DMS153 treated with DMSO at 0.1 percent for 48 hours (cell line): ENCODE measurements around the gene SWSAP1.

Source experiments
- DNase-seq: peaks from one replicate; lab custom pipeline; 2025; ENCODE audit not compliant: unreplicated experiment; lab: John Stamatoyannopoulos, UW

The SWSAP1 gene

DNA sequence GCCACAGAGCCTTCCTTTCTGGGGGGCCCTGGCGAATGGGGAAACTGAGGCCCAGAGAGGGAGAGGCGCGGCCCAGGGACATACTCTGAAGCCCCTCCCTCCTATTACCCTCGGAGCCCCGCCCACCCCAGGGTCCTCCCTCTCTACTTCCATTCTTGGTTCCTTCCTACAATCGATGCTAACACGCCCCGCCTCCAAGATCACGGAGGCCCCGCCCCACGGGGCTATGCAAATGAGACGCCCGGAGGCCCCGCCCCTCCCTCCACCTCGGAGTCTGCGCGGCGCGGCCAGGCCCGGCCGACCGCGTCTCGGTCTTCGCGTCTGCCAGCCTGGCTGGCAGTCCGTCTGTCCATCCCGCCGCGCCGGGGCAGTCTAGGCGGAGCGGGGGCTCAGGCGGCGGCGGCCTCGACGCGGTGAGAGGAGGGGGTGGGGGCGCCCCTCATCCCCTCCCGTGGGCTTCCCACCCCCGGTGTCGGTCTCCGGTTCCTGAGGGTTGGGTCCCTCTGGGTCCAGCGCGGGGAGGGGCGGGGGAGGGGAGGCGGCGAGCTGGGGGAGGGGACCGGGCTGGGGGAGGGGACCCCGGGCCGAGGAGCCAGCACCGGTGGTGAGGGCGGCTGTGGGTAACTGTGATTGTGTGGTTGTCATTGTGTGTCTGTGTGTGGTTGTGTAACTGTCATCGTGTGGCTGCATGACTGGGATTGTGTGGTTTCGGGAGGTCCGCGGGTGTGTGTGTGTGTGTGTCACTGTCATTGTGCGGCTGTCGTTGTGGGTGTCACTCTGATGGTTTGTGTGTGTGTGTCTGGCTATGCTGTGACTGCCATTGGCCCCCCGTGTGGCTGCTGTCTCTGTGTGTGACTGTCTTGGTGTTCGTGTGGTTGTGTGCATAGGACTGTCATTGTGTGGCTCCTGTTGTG, 19.0 kb upstream of the SWSAP1 start, which contains the start of gene PLPPR2:
Gene PLPPR2 (plus strand): TSS at position 273 of the 914 bp plus-strand sequence. CDS start 2,242 bp downstream, outside the sequence.
- peak; percentile 68 for DNase-seq

DNA sequence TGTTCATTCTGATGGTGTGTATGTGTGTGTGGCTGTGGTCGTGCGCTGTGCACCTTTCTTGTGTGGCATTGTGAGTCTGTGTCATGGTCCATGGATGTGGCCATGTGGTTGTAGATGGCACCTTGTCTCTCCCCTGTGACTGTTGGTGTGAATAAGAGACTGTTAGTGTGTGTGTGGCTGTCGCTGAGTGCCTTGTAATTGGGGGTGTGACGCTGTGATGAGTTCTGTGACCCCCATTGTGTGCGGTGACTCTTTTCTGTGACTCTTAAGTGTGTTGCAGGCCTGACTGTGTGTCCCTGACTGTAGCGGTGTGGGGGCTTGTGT, 18.4 kb upstream of the SWSAP1 start:
- no peak for DNase-seq

DNA sequence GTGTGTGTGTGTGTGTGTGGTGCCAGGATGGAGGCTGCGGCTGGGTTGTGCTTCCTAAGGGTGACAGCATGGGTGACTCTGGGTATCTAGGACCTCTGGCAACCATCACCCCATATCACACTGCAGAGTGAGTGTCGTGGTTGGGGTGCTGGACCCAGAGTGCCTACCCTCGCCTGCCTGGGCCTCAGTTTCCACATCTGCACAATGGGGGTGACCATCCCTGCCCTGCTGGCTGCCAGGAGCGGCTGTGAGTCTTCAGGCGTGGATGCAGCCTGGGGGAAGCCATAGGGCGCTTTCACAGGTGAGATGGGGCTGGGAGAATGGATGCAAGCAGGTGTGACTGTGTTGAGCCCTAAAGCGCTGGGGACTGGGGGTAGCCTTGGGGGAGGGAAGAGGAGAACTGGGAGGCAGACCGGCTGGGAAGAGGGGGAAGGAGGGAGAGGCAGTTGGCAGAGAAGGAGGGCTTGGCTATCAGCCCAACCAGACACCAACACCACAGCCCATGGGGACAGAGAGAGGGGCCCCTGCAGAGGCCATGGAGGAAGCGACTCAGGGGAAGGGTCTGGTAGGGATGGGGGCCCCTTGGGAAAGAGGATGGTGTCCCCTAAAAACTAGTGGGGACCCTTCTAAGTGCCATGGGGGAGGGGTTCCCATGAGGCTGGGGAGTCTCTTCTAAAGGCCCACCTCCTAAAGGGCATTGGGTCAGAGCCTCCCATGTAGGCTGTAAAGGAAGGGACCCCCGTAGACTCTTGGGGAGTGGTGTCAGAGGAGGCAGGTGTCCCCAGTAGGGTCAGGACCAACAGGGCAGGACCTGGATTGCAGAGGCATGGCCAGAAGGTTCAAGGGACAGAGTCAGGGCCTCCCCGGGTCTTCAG, 17.6 kb upstream of the SWSAP1 start:
- DNase-seq = no peak

DNA sequence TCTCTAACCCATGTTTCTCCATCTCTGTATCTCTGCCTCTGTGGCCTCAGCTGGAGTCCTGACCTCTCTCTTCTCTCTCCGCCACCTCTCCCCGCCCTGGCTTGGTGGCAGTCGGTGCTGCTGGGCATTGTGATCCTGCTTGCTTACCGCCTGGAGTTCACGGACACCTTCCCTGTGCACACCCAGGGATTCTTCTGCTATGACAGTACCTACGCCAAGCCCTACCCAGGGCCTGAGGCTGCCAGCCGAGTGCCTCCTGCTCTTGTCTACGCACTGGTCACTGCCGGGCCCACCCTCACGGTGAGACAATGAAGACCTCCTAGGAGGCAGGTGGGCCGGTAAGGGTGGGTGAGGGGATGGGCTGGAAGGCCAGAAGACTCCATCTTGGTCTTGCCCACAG, 15.0 kb upstream of the SWSAP1 start:
- DNase-seq = no peak

DNA sequence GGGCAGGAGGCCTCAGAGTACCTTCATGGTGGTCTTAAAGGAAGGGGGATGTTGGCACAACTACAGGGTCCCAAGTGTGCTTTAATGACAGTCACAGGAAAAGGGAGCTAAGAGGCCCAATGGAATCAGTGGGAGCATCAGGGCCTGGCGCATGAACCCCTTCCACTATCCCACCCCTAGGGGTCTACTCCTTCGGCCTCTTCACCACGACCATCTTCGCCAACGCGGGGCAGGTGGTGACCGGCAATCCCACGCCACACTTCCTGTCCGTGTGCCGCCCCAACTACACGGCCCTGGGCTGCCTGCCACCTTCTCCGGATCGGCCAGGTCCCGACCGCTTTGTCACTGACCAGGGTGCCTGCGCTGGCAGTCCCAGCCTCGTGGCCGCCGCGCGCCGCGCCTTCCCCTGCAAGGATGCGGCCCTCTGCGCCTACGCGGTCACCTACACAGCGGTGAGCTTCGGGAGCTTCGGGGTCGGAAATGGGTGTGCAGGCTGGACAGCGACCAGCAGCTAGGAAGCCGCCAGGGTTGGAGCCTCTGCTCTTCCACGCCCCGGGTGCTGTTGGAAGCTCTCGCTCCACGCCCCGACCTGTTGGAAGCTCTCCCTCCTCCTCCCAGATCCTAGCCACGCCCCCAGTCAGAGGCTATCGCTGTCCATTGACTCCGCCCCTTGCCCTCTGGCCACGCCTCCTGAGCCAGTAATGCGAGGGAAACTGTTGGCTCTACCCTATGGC, 13.3 kb upstream of the SWSAP1 start:
- DNase-seq = no peak

DNA sequence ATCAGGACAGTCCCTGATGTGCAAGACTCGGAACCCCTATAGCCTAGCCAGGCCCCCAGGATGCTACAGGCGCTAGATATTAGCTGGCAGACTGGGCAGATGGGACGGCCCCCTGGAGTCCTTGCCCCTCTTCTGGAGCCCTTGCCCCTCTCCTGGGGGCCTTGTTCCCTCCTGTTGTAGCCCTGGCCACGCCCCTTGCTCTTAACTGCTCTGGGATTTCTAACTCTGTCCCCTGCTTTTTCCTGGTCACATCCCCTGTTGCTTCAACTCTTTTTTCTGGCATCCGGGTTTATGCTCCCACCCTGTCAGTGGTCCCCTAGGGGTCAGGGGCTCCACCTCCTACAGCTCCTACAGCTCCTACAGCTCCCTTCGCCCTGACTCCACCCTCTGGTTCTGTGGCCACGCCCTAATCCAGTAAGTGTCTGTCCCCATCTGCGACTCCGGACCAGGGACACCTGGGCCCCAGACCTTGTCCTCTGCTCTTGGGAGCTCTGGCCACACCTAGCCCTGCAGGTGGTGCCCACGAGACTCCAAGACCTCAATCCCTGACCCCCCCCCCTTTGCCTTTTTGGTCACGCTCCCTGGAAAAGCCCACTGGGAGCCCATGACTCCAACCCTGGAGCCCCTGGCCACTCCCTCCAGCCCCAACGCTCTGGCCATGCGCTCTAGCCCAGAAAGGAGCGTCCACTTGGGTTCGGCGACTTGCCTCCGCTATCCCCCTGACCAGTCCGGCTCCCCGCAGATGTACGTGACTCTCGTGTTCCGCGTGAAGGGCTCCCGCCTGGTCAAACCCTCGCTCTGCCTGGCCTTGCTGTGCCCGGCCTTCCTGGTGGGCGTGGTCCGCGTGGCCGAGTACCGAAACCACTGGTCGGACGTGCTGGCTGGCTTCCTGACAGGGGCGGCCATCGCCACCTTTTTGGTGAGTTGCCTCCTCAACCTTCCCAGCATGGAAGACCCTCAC, 12.4 kb upstream of the SWSAP1 start:
- no peak for DNase-seq

DNA sequence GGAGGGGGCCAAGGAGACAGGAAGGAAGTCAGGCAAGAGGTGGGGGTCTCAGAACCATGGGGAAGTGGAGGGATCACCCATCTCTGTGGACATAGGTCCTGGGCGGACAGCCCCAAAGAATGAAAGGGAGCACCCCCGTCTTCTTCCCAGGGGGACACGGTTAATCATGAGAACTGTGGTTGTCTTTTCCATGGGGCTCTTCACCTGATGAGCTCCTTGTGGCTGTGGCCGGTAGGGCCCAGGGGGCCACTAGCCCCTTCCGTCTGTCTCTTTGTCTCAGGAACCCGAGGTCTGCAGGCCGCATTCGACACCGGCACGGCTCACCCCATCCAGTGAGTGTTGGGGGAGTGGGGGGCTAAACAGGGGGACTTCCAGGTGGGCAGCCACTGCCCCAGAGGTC, 10.6 kb upstream of the SWSAP1 start:
- no peak for DNase-seq

DNA sequence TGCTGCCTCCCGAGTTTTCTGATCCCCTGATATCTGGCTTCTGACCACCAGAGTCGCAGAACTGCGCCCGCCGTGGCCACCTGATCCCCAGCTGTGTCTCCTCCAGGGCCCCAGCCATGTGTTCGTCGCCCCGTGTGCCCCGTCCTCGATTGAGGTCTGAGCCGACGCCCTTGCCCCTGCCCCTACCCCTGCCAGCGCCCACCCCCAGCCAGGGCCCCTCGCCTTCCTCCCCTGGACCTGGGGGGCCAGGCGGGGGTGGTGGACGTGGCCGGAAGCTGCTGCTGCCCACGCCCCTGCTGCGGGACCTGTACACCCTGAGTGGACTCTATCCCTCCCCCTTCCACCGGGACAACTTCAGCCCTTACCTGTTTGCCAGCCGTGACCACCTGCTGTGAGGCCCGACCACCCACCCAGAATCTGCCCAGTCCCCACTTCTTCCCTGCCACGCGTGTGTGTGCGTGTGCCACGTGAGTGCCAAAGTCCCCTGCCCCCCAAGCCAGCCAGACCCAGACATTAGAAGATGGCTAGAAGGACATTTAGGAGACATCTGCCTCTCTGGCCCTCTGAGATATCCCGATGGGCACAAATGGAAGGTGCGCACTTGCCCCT, 10.1 kb upstream of the SWSAP1 start:
- DNase-seq = no peak

DNA sequence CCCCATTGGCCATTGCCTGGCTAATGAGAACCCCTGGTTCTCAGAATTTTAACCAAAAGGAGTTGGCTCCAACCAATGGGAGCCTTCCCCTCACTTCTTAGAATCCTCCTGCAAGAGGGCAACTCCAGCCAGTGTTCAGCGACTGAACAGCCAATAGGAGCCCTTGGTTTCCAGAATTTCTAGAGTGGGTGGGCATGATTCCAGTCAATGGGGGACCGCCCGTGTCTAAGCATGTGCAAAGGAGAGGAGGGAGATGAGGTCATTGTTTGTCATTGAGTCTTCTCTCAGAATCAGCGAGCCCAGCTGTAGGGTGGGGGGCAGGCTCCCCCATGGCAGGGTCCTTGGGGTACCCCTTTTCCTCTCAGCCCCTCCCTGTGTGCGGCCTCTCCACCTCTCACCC, 9.5 kb upstream of the SWSAP1 start:
- no peak for DNase-seq

DNA sequence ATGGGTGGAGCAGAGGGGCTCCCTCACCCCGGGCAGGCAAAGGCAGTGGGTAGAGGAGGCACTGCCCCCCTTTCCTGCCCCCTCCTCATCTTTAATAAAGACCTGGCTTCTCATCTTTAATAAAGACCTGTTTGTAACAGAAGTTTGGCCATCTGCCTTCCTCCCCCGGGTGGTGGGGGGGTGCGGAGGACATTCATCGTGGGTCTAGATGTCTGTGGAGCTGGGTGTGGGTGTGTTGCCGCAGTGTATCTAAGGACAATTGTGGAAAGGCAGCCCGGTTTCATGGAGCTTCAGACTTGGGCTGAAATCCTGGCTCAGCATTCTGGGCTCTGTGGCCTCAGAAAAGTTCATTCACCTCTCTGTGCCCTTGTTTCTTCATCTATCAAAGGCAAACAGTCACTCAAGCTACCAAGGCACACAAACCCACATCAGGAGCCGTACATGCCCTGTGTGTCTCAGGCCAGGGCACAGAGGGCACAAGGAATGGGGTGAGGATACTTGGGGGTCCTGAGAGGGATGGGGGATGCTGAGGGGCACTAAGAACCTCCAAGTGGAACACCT, 8.8 kb upstream of the SWSAP1 start:
- no peak for DNase-seq

DNA sequence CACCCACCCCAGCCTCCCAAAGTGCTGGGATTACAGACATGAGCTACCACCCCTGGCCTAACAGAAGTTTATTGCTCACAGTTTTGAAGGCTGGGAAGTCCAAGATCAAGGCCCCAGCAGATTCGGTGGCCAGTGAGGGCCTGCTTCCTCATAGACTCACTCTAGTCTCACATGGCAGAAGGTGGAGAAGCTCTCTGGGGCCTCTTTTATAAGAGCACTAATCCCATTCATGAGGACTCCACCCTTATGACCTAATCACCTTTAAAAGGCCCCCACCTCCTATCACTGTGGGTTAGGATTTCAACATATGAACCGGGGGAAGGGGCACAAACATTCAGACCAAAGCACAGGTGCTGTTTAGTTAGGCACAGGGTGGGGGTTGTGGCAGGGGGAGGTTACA, 6.9 kb upstream of the SWSAP1 start:
- DNase-seq = no peak

DNA sequence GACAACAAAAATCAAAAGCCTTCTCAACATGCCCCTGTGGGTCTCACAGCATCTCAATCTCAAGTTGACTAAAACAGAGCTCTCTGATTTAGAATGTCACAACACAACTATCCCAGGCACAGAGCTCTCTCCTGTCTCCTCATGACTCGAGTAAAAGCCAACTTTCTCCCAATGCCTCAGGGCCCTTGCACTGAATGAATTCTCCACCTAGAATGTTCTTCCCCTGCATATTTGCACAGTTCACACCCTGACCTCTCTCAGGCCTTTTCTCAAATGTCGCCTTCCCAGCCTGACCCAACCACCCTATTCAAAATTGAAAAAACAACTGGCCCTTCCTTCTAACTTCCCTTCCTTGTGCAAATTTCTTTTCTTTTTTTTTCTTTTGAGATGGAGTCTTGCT, 3.7 kb upstream of the SWSAP1 start:
- no peak for DNase-seq

DNA sequence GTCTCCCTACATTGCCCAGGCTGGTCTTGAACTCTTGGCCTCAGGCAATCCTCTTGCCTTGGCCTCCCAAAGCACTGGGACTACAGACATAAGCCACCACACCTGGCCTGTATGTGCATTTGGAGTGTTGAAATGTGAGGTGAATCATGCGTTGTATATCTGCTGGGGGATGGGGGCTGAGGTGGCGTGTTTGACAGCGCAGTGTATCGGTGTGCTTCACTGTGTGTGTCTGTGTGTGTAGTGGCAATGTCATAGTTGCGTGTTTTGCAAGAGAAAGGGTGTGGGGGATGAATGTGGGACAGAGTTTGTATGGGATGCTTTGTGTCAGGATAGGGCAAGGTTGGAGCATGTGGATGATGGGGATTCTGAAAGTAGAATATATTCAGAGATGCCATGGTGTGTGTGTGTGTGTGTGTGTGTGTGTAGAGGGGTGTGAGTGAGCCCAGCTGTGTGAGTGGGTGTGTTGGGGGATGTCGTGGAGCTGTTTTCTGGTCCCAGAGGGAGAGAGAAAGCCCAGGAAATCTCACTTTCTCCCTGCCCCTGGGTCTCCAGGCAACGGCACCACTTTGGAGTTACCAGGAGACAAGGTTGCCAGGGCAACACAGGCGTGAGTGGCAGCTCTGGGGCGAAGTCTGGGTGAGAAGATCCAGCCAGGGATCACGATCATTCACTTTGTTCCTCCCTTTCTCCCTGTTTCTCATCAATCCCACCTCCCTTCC, 1.1 kb upstream of the SWSAP1 start:
- DNase-seq = peak; percentile 86

DNA sequence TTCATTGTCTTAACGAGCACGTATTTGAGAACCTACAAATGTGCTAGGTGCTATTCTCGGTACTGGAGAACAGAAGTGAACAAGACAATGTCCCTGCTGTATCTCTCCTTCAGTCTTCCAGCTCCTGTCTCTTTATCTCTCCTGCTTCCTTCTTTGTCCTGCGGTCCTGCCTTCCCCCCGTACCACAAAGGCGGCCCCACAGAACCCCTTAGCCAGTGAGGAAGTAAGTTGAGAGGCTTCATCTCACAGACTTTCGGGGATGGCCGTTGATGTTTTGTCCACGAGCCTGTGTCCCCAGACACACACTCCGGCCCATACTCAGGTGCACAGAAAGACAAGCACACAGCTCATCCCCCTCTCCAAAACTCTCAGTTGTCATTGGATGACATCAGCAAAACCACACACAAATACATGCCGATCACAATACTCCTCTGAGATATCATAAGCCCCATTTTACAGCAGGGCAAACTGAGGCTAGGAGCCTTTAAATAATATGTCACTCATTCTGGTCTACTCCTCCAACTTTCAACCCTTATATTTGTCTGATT, 507 bp upstream of the SWSAP1 start:
- no peak for DNase-seq

DNA sequence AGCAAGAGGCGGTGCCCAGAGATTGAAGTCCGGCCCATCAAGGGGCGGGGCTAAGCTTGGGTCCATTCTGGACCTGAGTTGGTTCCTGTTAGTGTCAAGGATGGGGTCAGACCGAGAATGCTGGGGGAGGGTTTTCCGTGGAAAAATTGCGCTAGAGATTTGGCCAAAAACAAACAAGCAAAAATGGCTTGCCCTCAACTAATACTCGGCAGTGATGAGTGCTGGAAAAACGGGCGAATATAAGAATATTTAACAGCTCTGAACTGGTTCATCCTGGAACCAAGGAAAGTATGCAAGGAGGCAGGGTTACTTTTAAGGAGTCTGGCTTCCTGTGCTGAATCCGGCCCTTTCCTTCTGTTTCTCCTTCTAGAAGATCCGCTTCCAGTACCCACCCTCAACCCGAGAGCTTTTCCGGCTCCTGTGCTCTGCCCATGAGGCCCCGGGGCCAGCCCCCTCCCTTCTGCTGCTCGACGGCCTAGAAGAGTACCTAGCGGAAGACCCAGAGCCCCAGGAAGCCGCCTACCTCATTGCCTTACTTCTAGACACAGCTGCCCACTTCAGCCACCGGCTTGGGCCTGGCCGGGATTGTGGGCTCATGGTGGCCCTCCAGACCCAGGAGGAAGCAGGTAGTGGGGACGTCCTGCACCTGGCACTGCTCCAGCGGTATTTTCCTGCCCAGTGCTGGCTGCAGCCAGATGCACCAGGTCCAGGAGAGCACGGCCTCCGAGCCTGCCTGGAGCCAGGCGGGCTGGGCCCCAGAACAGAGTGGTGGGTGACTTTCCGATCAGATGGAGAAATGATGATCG, 880 bp downstream of the SWSAP1 start:
- peak; percentile 36 for DNase-seq

DNA sequence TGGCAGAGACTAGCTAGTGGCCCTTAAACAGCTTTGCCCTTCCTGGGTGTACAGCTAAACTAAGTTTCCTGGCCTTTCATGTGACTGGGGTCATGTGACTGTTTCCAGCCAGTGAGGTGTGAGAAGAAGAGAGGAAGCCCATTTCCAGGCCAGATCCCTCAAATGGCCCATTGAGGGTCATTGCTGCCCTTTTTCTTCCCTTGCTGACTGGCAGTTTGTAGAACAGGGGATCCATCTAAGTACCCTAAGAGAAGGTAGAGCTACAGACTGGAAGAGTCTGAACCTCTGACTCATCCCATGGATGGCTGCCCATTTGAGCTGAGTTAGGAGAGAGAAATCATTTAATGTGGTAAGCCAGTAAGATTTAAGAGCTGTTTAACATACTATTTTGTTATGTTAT, 2.8 kb downstream of the SWSAP1 start:
- DNase-seq = no peak

DNA sequence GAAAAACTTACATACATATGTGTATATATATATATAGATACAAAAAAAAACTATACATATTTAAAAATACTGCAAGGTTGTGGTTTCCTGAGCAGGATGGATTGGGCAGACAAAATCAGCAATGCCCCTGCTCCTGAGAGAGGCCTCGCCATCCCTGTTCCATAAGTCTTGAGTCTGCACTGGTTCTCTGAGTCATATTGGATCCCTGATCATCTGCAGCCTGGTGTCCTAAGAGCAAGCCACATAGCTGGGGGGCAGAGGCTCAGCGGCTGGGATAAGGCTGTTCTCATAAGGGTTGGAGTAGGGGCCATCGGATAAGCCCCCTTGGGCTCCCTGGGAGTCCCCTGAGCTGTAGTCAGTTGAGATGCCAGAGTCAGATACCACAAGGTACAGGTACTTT, 3.3 kb downstream of the SWSAP1 start:
- DNase-seq = no peak
